Neutrophil (primary cell): Measurements from ENCODE around the gene FA2H.

Source experiments
- H3K27ac ChIP-seq: fragments of 200-600 bp; sonication (generic); 2 replicates; pipeline ENCODE4 v1.5.1; 2016; ENCODE audit warnings: mild to moderate bottlenecking, moderate library complexity
- H3K27me3 ChIP-seq: fragments of 200-600 bp; sonication (generic); 2 replicates; pipeline ENCODE4 v1.6.0; 2016; ENCODE audit warnings: mild to moderate bottlenecking
- H3K36me3 ChIP-seq: fragments of 200-600 bp; sonication (generic); 2 replicates; pipeline ENCODE4 v1.5.1; 2017
- H3K4me1 ChIP-seq, 2 experiments: fragments of 200-600 bp in 1 of 2; sonication (generic) in 1 of 2; 1 replicate in 1 of 2; 2 replicates in 1 of 2; pipeline versions ENCODE4 v1.5.1 to v1.6.1; 2013 to 2016; ENCODE audit warnings: low read depth in 1 of 2, low read length in 1 of 2, mild to moderate bottlenecking in 1 of 2, moderate library complexity in 1 of 2; ENCODE audit not compliant: control insufficient read depth in 1 of 2, insufficient read depth in 1 of 2
- H3K4me3 ChIP-seq, 2 experiments: fragments of 200-600 bp in 1 of 2; sonication (generic) in 1 of 2; 1 replicate in 1 of 2; 2 replicates in 1 of 2; pipeline ENCODE4 v1.5.1; 2013 to 2016; ENCODE audit warnings: low read depth in 1 of 2, low read length in 1 of 2, mild to moderate bottlenecking in 1 of 2, moderate library complexity in 1 of 2
- H3K9me3 ChIP-seq: fragments of 200-600 bp; sonication (generic); 2 replicates; pipeline ENCODE4 v1.5.1; 2016
- CTCF ChIP-seq: fragments of 200-600 bp; sonication (generic); IDR thresholded peaks from 2 replicates; pipeline ENCODE4 v1.5.1; 2016; ENCODE audit warnings: antibody characterized with exemption

Gene FA2H

GRCh38 chr16:74736531-74737157, 38.0 kb downstream of the FA2H start:
- Histone ChIP-seq H3K27ac (no peak overlapping the region), H3K27me3 (peaks cover 4% of the 10 kb centered on the region), H3K36me3 (no peaks in the 10 kb centered on the region), H3K4me1 (no peaks in the 10 kb centered on the region), H3K4me3 (no peak overlapping the region), H3K9me3 (no peaks in the 10 kb centered on the region)
- TF ChIP-seq CTCF = no peak

GRCh38 chr16:74735554-74735953, 39.1 kb downstream of the FA2H start:
- Histone ChIP-seq H3K27ac (no peak overlapping the region), H3K4me3 (no peak overlapping the region), H3K4me1 (no peaks in the 10 kb centered on the region), H3K36me3 (no peaks in the 10 kb centered on the region), H3K9me3 (no peaks in the 10 kb centered on the region), H3K27me3 (peaks cover 4% of the 10 kb centered on the region)
- TF ChIP-seq CTCF = no peak

- Histone ChIP-seq H3K4me3 (no peak overlapping the region), H3K27ac (no peak overlapping the region), H3K36me3 (no peaks in the 10 kb centered on the region), H3K9me3 (no peaks in the 10 kb centered on the region), H3K4me1 (no peaks in the 10 kb centered on the region), H3K27me3 (peaks cover 4% of the 10 kb centered on the region)
- TF ChIP-seq CTCF = no peak
These were observed 39.5 kb downstream of the FA2H start for GRCh38 chr16:74735162-74735452.

GRCh38 chr16:74734361-74735161, 40.1 kb downstream of the FA2H start:
- Histone ChIP-seq H3K27me3 (peaks cover 4% of the 10 kb centered on the region), H3K27ac (no peak overlapping the region), H3K4me1 (no peaks in the 10 kb centered on the region), H3K36me3 (no peaks in the 10 kb centered on the region), H3K4me3 (no peak overlapping the region), H3K9me3 (no peaks in the 10 kb centered on the region)
- no peak for TF ChIP-seq CTCF

GRCh38 chr16:74732707-74733350, 41.8 kb downstream of the FA2H start:
- Histone ChIP-seq H3K9me3 (no peaks in the 10 kb centered on the region), H3K4me1 (no peaks in the 10 kb centered on the region), H3K27ac (no peak overlapping the region), H3K4me3 (no peak overlapping the region), H3K36me3 (no peaks in the 10 kb centered on the region), H3K27me3 (peaks cover 4% of the 10 kb centered on the region)
- no peak for TF ChIP-seq CTCF
